Kidney (tissue), 14 donors: Measurements from ENCODE around the gene METTL26. TPM values are rescaled to one million over a fixed set of nuclear protein-coding genes. Genes with fewer than 3 reads are reported as not detected.

Experiments
- DNase-seq, 5 donors: peaks; one replicate each; pipeline ENCODE4 v3.0.0-alpha.2; 2013 to 2020
- FAIRE-seq: peaks from 2 replicates; lab custom pipeline; 2012; peaks lifted over from hg19 to GRCh38; lab: Jason Lieb, UNC
- H3K27ac ChIP-seq, 2 donors: one replicate each; pipeline ENCODE4 v1.7.0; 2013; ENCODE audit warnings: low read depth in 2 of 2, low read length in 2 of 2, inconsistent platforms in 1 of 2
- H3K27me3 ChIP-seq: one replicate; pipeline ENCODE4 v1.7.1; 2013; ENCODE audit warnings: low read length, inconsistent platforms; ENCODE audit not compliant: control insufficient read depth, insufficient read depth
- H3K36me3 ChIP-seq, 3 donors: one replicate each; pipeline versions ENCODE4 v1.7.0 to v1.7.1; 2013; ENCODE audit warnings: low read length in 3 of 3, control low read depth in 1 of 3, inconsistent platforms in 1 of 3; ENCODE audit not compliant: insufficient read depth in 3 of 3, control insufficient read depth in 2 of 3
- H3K4me1 ChIP-seq, 3 donors: one replicate each; pipeline versions ENCODE4 v1.7.0 to v1.7.1; 2013; ENCODE audit warnings: low read length in 3 of 3, inconsistent platforms in 1 of 3, low read depth in 1 of 3; ENCODE audit not compliant: control insufficient read depth in 2 of 3, insufficient read depth in 2 of 3
- H3K4me3 ChIP-seq, 3 donors: one replicate each; pipeline versions ENCODE4 v1.7.0 to v1.8.1; 2013; ENCODE audit warnings: low read length in 3 of 3, control low read depth in 1 of 3, inconsistent platforms in 1 of 3
- H3K9ac ChIP-seq, 3 donors: one replicate each; pipeline versions ENCODE4 v1.7.0 to v1.7.1; 2013; ENCODE audit warnings: low read length in 3 of 3, control low read depth in 1 of 3, inconsistent platforms in 1 of 3
- H3K9me3 ChIP-seq, 3 donors: one replicate each; pipeline versions ENCODE4 v1.7.0 to v1.7.1; 2013; ENCODE audit warnings: low read length in 3 of 3, control low read depth in 1 of 3, inconsistent platforms in 1 of 3; ENCODE audit not compliant: control insufficient read depth in 2 of 3, insufficient read depth in 1 of 3
- CTCF ChIP-seq: IDR thresholded peaks from 3 replicates; pipeline ENCODE4 v1.5.1; 2012; ENCODE audit warnings: mild to moderate bottlenecking, moderate library complexity, borderline replicate concordance; ENCODE audit not compliant: insufficient read depth; ENCODE audit errors: extremely low read depth
- intact Hi-C: fragments of 100-400 bp; cut with DNase I; formaldehyde crosslinking; loops from one replicate; pipeline ENCODE4 v1.11.1; 2022
- polyA plus RNA-seq: library from polyadenylated mRNA; stranded (reverse); fragments of 350-450 nt; fragmentation: Illumina TruSeq; extraction: RNeasy Lipid Tissue Mini Kit (QIAGEN cat#74804); gene quantifications from one replicate; pipeline ENCODE4 v1.2.3, GENCODE V29; 2014; ENCODE audit warnings: low read depth, low replicate concordance; ENCODE audit not compliant: insufficient read depth
- total RNA-seq: library from RNA; stranded (reverse); fragmentation: NEBNext Ultra II Directional; extraction: Animal tissue kit (Norgen Biotek cat#: 25700); gene quantifications from one replicate; pipeline ENCODE4 v1.2.1, GENCODE V29; 2021
- donor health status: control.
- donor health status: control.
- donor health status: control.
- donor health status: control.
- donor health status: control.
- donor health status: DM: yes; HTN: yes; CAD: no.
- donor health status: Normal renal cell carcinoma (clear cell type).

The METTL26 gene
- total and polyA plus RNA-seq, 2 donors from 2014 or later = 44.2 to 183 TPM

GRCh38 chr16:659618-660017 lies 23.5 kb upstream of the METTL26 start:
- FAIRE-seq = no peak
- H3K27me3 ChIP-seq = no peaks in the 10 kb centered on the region
- DNase-seq = no peak
- H3K36me3 ChIP-seq = no peaks in the 10 kb centered on the region
- no peak for TF ChIP-seq CTCF
- H3K27ac ChIP-seq = no peak overlapping the region
- intact Hi-C loops = no loop called here
- H3K9me3 ChIP-seq = no peaks in the 10 kb centered on the region
- H3K9ac ChIP-seq = no peak overlapping the region
- H3K4me3 ChIP-seq = no peak overlapping the region
- peaks cover 0 to 10% (median 0%) of the 10 kb centered on the region in 3 donors for H3K4me1 ChIP-seq

- DNase-seq = no peak
- Histone ChIP-seq H3K27me3 (no peaks in the 10 kb centered on the region), H3K9me3 (no peaks in the 10 kb centered on the region), H3K4me3 (no peak overlapping the region), H3K4me1 (peaks cover 0 to 10% (median 0%) of the 10 kb centered on the region in 3 donors), H3K36me3 (no peaks in the 10 kb centered on the region), H3K9ac (no peak overlapping the region), H3K27ac (no peak overlapping the region)
- TF ChIP-seq CTCF = no peak
- FAIRE-seq = no peak
- intact Hi-C loops = no loop called here
These were observed 22.8 kb upstream of the METTL26 start for GRCh38 chr16:658679-659571.

DNA sequence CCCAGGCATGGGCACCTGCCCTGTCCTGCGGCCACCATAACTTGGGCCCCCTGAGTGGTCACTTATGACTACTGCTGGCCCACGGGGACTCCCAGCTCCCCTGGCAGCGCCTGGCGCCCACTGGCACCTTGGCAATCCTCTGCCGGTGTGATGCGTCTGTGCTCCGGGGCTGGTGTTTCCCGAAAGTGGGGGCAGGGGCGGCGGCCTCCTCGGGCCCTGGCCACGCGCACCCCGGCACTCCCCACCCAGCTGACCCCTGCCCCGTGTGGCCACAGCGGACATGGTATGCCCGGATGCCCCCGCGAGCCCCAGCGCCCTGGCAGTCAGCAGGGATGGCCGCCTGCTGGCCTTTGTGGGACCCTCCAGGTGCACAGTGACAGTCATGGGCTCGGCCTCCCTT lies 21.4 kb upstream of the METTL26 start:
- Histone ChIP-seq H3K36me3 (no peaks in the 10 kb centered on the region), H3K9me3 (no peaks in the 10 kb centered on the region), H3K4me1 (peaks cover 0 to 10% (median 0%) of the 10 kb centered on the region in 3 donors), H3K27ac (no peak overlapping the region), H3K9ac (no peak overlapping the region), H3K4me3 (no peak overlapping the region), H3K27me3 (no peaks in the 10 kb centered on the region)
- FAIRE-seq = no peak
- no peak for TF ChIP-seq CTCF
- no peak for DNase-seq
- intact Hi-C loops = no loop called here
